Bronchial epithelial cell (primary cell): Measurements from ENCODE around the gene ULBP1. TPM values are rescaled to one million over a fixed set of nuclear protein-coding genes. Genes with fewer than 3 reads are reported as not detected.
"Not testable (repeated sequence)": the region's sequence is repeated elsewhere in the genome, so short reads cannot be mapped to it uniquely, and the experiment has no call there.

Experiments
- DNase-seq: peaks from one replicate; pipeline ENCODE4 v3.0.0-alpha.2; 2010; ENCODE audit warnings: low read depth
- FAIRE-seq: peaks from 2 replicates; lab custom pipeline; 2011; peaks lifted over from hg19 to GRCh38; lab: Jason Lieb, UNC
- H3K27me3 ChIP-seq: 2 replicates; pipeline ENCODE4 v1.5.1; 2011; ENCODE audit warnings: low read length; ENCODE audit not compliant: control insufficient read depth, insufficient read depth
- H3K36me3 ChIP-seq: 2 replicates; pipeline ENCODE4 v1.5.1; 2011; ENCODE audit warnings: low read length; ENCODE audit not compliant: control insufficient read depth, insufficient read depth
- H3K4me3 ChIP-seq: 2 replicates; pipeline ENCODE4 v1.5.1; 2011; ENCODE audit warnings: mild to moderate bottlenecking, low read depth, low read length, control low read depth
- CTCF ChIP-seq: IDR thresholded peaks from 2 replicates; pipeline ENCODE4 v1.5.1; 2011; ENCODE audit warnings: mild to moderate bottlenecking, moderate library complexity, low read length, control low read depth, inconsistent platforms; ENCODE audit not compliant: insufficient read depth, severe bottlenecking
- total RNA-seq: library from RNA; depleted of rRNA; stranded (reverse); fragments of >200 nt; gene quantifications from 2 replicates; pipeline ENCODE4 v1.2.1, GENCODE V29; 2014

The ULBP1 gene
- total RNA-seq, 1 donor from 2014 or later = 1.1 TPM

GRCh38 chr6:150005761-150006651 is 42.3 kb downstream of the ULBP1 start:
- FAIRE-seq = no peak
- Histone ChIP-seq H3K27me3 (no peaks in the 10 kb centered on the region), H3K4me3 (peak overlapping the region; percentile 55), H3K36me3 (no peaks in the 10 kb centered on the region)
- DNase-seq = no peak
- no peak for TF ChIP-seq CTCF

GRCh38 chr6:150006961-150007464 is 43.3 kb downstream of the ULBP1 start:
- Histone ChIP-seq H3K36me3 (no peaks in the 10 kb centered on the region), H3K4me3 (no peak overlapping the region), H3K27me3 (no peaks in the 10 kb centered on the region)
- FAIRE-seq (no peak), DNase-seq (no peak)
- TF ChIP-seq CTCF = peak; percentile 42

GRCh38 chr6:150008588-150008987 is 44.8 kb downstream of the ULBP1 start:
- H3K36me3 ChIP-seq = no peaks in the 10 kb centered on the region
- FAIRE-seq (no peak), DNase-seq (peak; percentile 35)
- TF ChIP-seq CTCF = no peak
- H3K4me3 ChIP-seq = no peak overlapping the region
- H3K27me3 ChIP-seq = peaks cover 4% of the 10 kb centered on the region

- not testable (repeated sequence) for DNase-seq, H3K27me3 ChIP-seq, H3K4me3 ChIP-seq, H3K36me3 ChIP-seq
- FAIRE-seq = peak; percentile 13
Observed at GRCh38 chr6:150012846-150013784, 49.4 kb downstream of the ULBP1 start.

GRCh38 chr6:150013785-150014622 is 50.3 kb downstream of the ULBP1 start:
- not testable (repeated sequence) for H3K27me3 ChIP-seq, FAIRE-seq, H3K4me3 ChIP-seq, DNase-seq, H3K36me3 ChIP-seq

- not testable (repeated sequence) for H3K4me3 ChIP-seq, H3K36me3 ChIP-seq, H3K27me3 ChIP-seq, DNase-seq, FAIRE-seq
Observed at GRCh38 chr6:150014623-150015280, 51.0 kb downstream of the ULBP1 start.

- not testable (repeated sequence) for H3K36me3 ChIP-seq, FAIRE-seq, H3K4me3 ChIP-seq, H3K27me3 ChIP-seq
- peak; percentile 23 for DNase-seq
Observed at GRCh38 chr6:150015281-150016001, 51.7 kb downstream of the ULBP1 start.
